A549 (cell line): ENCODE measurements around the gene GAL. TPM values are rescaled to one million over a fixed set of nuclear protein-coding genes. Genes with fewer than 3 reads are reported as not detected.

Experiments used
- ATAC-seq, 2 experiments: fragments of 200-7000 bp in 1 of 2; fragments of >200 bp in 1 of 2; cut with Nextera tagmentation in 1 of 2; cut with Tn5 transposase in 1 of 2; 3 replicates each; pipeline versions ENCODE4 v1.8.0 to v1.9.1; 2018 to 2020; ENCODE audit warnings: mild to moderate bottlenecking in 1 of 2, moderate library complexity in 1 of 2
- CTCF ChIA-PET: fragments of 300-600 bp; sonication (Branson Sonifier 250); formaldehyde crosslinking; extraction: SDS; loops from one replicate; lab custom pipeline; 2021; ENCODE audit warnings: antibody characterized with exemption, inconsistent platforms; lab: Yijun Ruan, JAX
- POLR2A ChIA-PET: fragments of 350-600 bp; formaldehyde crosslinking; extraction: SDS; loops from one replicate; lab custom pipeline; 2021; ENCODE audit warnings: antibody characterized with exemption, inconsistent platforms; lab: Yijun Ruan, JAX
- DNase-seq, 2 experiments: peaks; one replicate each; pipeline versions ENCODE4 v3.0.0 to v3.0.0-alpha.2; 2011 to 2016; ENCODE audit warnings: low read depth in 1 of 2, low spot score in 1 of 2
- FAIRE-seq: peaks from 2 replicates; lab custom pipeline; 2011; peaks lifted over from hg19 to GRCh38; lab: Jason Lieb, UNC
- H3K27ac ChIP-seq, 2 experiments: fragments of >200 bp; sonication (Bioruptor Twin); formaldehyde crosslinking; 3 replicates each; pipeline ENCODE4 v1.5.1; 2016 to 2017
- H3K4me1 ChIP-seq: fragments of >200 bp; sonication (Bioruptor Twin); formaldehyde crosslinking; 3 replicates; pipeline ENCODE4 v1.6.1; 2016
- H3K4me2 ChIP-seq: fragments of >200 bp; sonication (Bioruptor Twin); formaldehyde crosslinking; 3 replicates; pipeline ENCODE4 v1.6.1; 2016
- H3K4me3 ChIP-seq: fragments of >200 bp; sonication (Bioruptor Twin); formaldehyde crosslinking; 3 replicates; pipeline ENCODE4 v1.5.1; 2016
- H3K9me3 ChIP-seq: fragments of >200 bp; sonication (Bioruptor Twin); formaldehyde crosslinking; 3 replicates; pipeline ENCODE4 v1.6.1; 2016
- BCL3 ChIP-seq: fragments of >200 bp; sonication (Bioruptor Twin); formaldehyde crosslinking; IDR thresholded peaks from 3 replicates; pipeline ENCODE4 v1.6.1; 2016
- CBX2 ChIP-seq: fragments of 200-600 bp; sonication (generic); IDR thresholded peaks from 2 replicates; pipeline ENCODE4 v1.6.1; 2016; ENCODE audit warnings: low read depth, mild to moderate bottlenecking, borderline replicate concordance
- CBX8 ChIP-seq: fragments of 200-600 bp; sonication (generic); IDR thresholded peaks from 2 replicates; pipeline ENCODE4 v1.6.1; 2016
- CTCF ChIP-seq: fragments of >200 bp; sonication (Bioruptor Twin); formaldehyde crosslinking; IDR thresholded peaks from 3 replicates; pipeline ENCODE4 v1.5.1; 2016
- EHMT2 ChIP-seq: fragments of 200-600 bp; sonication (generic); IDR thresholded peaks from 2 replicates; pipeline ENCODE4 v1.6.1; 2016; ENCODE audit warnings: antibody characterized with exemption, low read depth, mild to moderate bottlenecking, moderate library complexity
- FOSL2 ChIP-seq, 2 experiments: fragments of 450-650 bp in 1 of 2; fragments of >200 bp in 1 of 2; sonication (Bioruptor Twin) in 1 of 2; formaldehyde crosslinking; IDR thresholded peaks; 2 replicates each; pipeline versions ENCODE4 v1.5.0 to v1.6.1; 2016 to 2020; ENCODE audit warnings: mild to moderate bottlenecking in 1 of 2, moderate library complexity in 1 of 2
- HEYL ChIP-seq: fragments of 250-450 bp; sonication (Bioruptor Pico); IDR thresholded peaks from 2 replicates; pipeline ENCODE4 v1.8.0; 2021; ENCODE audit warnings: mild to moderate bottlenecking, moderate library complexity
- HMGXB4 ChIP-seq: fragments of 250-450 bp; sonication (Bioruptor Pico); IDR thresholded peaks from 2 replicates; pipeline ENCODE4 v1.5.0; 2021; ENCODE audit warnings: mild to moderate bottlenecking, moderate library complexity, borderline replicate concordance
- HOXB13 ChIP-seq: fragments of 250-450 bp; sonication (Bioruptor Pico); IDR thresholded peaks from 2 replicates; pipeline ENCODE4 v1.5.0; 2020; ENCODE audit warnings: low read depth, mild to moderate bottlenecking, moderate library complexity
- HOXB5 ChIP-seq: fragments of 250-450 bp; sonication (Bioruptor Pico); IDR thresholded peaks from 2 replicates; pipeline ENCODE4 v1.5.0; 2020; ENCODE audit warnings: mild to moderate bottlenecking, moderate library complexity
- JUNB ChIP-seq: fragments of >200 bp; sonication (Bioruptor Twin); formaldehyde crosslinking; IDR thresholded peaks from 2 replicates; pipeline ENCODE4 v1.6.1; 2016
- MAX ChIP-seq: IDR thresholded peaks from 2 replicates; pipeline ENCODE4 v1.6.1; 2012
- MAZ ChIP-seq: fragments of 150-350 bp; IDR thresholded peaks from 2 replicates; pipeline ENCODE4 v1.6.1; 2014; ENCODE audit warnings: antibody characterized with exemption, low read depth, low read length, borderline replicate concordance
- MYC ChIP-seq: IDR thresholded peaks from 2 replicates; pipeline ENCODE4 v1.6.1; 2012; ENCODE audit warnings: mild to moderate bottlenecking, inconsistent platforms, low read length, improper control_type of control experiment, borderline replicate concordance
- NFE2L2 ChIP-seq: fragments of 150-350 bp; conservative IDR thresholded peaks from 2 replicates; pipeline ENCODE4 v1.6.1; 2014; ENCODE audit warnings: low read length
- NR3C1 ChIP-seq: fragments of >200 bp; sonication (Bioruptor Twin); formaldehyde crosslinking; IDR thresholded peaks from 3 replicates; pipeline ENCODE4 v1.6.1; 2017
- PBX3 ChIP-seq: IDR thresholded peaks from 2 replicates; pipeline ENCODE4 v1.6.1; 2012
- POLR2AphosphoS2 ChIP-seq: conservative IDR thresholded peaks from 2 replicates; pipeline ENCODE4 v1.6.1; 2012; ENCODE audit warnings: low read length, improper control_type of control experiment, inconsistent platforms
- RAD21 ChIP-seq, 2 experiments: fragments of >200 bp in 1 of 2; sonication (Bioruptor Twin) in 1 of 2; formaldehyde crosslinking in 1 of 2; IDR thresholded peaks in 1 of 2; conservative IDR thresholded peaks in 1 of 2; 2 replicates in 1 of 2; 3 replicates in 1 of 2; pipeline ENCODE4 v1.6.1; 2012 to 2018; ENCODE audit warnings: inconsistent platforms in 1 of 2
- RFX5 ChIP-seq: fragments of 450-650 bp; IDR thresholded peaks from 2 replicates; pipeline ENCODE4 v1.7.1; 2014; ENCODE audit warnings: antibody characterized with exemption, mild to moderate bottlenecking, moderate library complexity
- SMC3 ChIP-seq: fragments of >200 bp; sonication (Bioruptor Twin); formaldehyde crosslinking; IDR thresholded peaks from 3 replicates; pipeline ENCODE4 v1.6.1; 2018; ENCODE audit warnings: inconsistent platforms
- USF2 ChIP-seq: fragments of 450-650 bp; IDR thresholded peaks from 2 replicates; pipeline ENCODE4 v1.6.1; 2014; ENCODE audit warnings: antibody characterized with exemption
- ZFP36 ChIP-seq: fragments of 450-650 bp; IDR thresholded peaks from 2 replicates; pipeline ENCODE4 v1.6.1; 2014; ENCODE audit warnings: borderline replicate concordance; ENCODE audit not compliant: partially characterized antibody
- ZNF302 ChIP-seq: fragments of 250-450 bp; sonication (Bioruptor Pico); IDR thresholded peaks from 2 replicates; pipeline ENCODE4 v1.9.0; 2021; ENCODE audit warnings: inconsistent platforms, mild to moderate bottlenecking, moderate library complexity
- WGBS: methylation state at CpG from one replicate; pipeline ENCODE4 v1.1.6; 2017; ENCODE audit errors: missing lambda C conversion rate; 5-methylcytosine and 5-hydroxymethylcytosine counted together
- polyA plus RNA-seq, 4 experiments: library from polyadenylated mRNA; depleted of rRNA in 3 of 4; stranded (reverse); fragments of >200 nt; fragmentation: RNase III in 1 of 4; extraction: RNeasy Plus Mini Kit Qiagen cat#74134 plus additional on column Dnase treatment in 1 of 4; gene quantifications; 2 replicates in 3 of 4; 3 replicates in 1 of 4; pipeline ENCODE4 v1.2.3, GENCODE V29; 2011 to 2017

GAL gene
- polyA plus RNA-seq, 2 of the 4 experiments (the other 2 are of a cell fraction), result 2.2 to 8.6 TPM

GRCh38 chr11:68657021-68657780 is 27.1 kb upstream of the GAL start:
- FAIRE-seq, result no peak

GRCh38 chr11:68658097-68658496 is 26.2 kb upstream of the GAL start:
- H3K4me1 ChIP-seq, result peaks cover 10% of the 10 kb centered on the region; the same call in 2 of the 3 replicates
- TF ChIP-seq MYC (no peak), SMC3 (no peak), HOXB13 (CRISPR knock-in tag) (no peak), CBX2 (no peak), BCL3 (no peak), FOSL2 (IDR thresholded peaks at IDR 0.05) (no peak), FOSL2 (CRISPR knock-in tag; IDR thresholded peaks at IDR 0.05) (no peak), POLR2AphosphoS2 (no peak), MAX (no peak), EHMT2 (no peak), RAD21 (conservative IDR thresholded peaks at IDR 0.05 in 1 of 2, IDR thresholded peaks at IDR 0.05 in 1 of 2) (no peak)

More at GRCh38 chr11:68657021-68657780, 27.1 kb upstream of the GAL start:
- TF ChIP-seq FOSL2 (IDR thresholded peaks at IDR 0.05), result no peak
- TF ChIP-seq FOSL2 (CRISPR knock-in tag; IDR thresholded peaks at IDR 0.05), result no peak
- TF ChIP-seq MAZ, result no peak
- no peak for TF ChIP-seq CBX8
- no peak for TF ChIP-seq HOXB5 (CRISPR knock-in tag)
- TF ChIP-seq CBX2, result no peak
- TF ChIP-seq NFE2L2, result no peak
- no peak for TF ChIP-seq HEYL (CRISPR knock-in tag)
- no peak for TF ChIP-seq JUNB
- no peak for TF ChIP-seq PBX3
- Histone ChIP-seq H3K4me1 (peaks cover 10% of the 10 kb centered on the region; the same call in 2 of the 3 replicates), H3K4me2 (no peak overlapping the region), H3K27ac (no peak overlapping the region), H3K9me3 (peaks cover 4% of the 10 kb centered on the region; the same call in 2 of the 3 replicates), H3K4me3 (no peak overlapping the region)
- POLR2A ChIA-PET, result no interaction called here
- 84% methylated on average over 9 of the region's 11 CpGs for WGBS
- no peak for ATAC-seq
- CTCF ChIA-PET, result interaction anchor here (1.5 kb wide), 1 partner anchor 14 kb away, joined by 4 read pairs; no protein-coding TSS in a partner anchor
- DNase-seq, result no peak

GRCh38 chr11:68658661-68659060 is 25.7 kb upstream of the GAL start:
- Histone ChIP-seq H3K4me2 (no peak overlapping the region), H3K27ac (no peak overlapping the region), H3K9me3 (peaks cover 8% of the 10 kb centered on the region; the same call in 2 of the 3 replicates), H3K4me1 (peaks cover 10% of the 10 kb centered on the region; the same call in 2 of the 3 replicates), H3K4me3 (no peak overlapping the region)
- WGBS, result 87% methylated on average over 13 of the region's 13 CpGs
- CTCF ChIA-PET, result interaction anchor here (1.1 to 1.5 kb wide), 2 partner anchors 12 to 74 kb away, joined by 3 to 5 read pairs; no protein-coding TSS in a partner anchor
- ATAC-seq (no peak), FAIRE-seq (no peak), DNase-seq (no peak)
- POLR2A ChIA-PET, result no interaction called here
- TF ChIP-seq ZNF302, result no peak
- TF ChIP-seq BCL3, result no peak
- no peak for TF ChIP-seq HMGXB4 (CRISPR knock-in tag)
- TF ChIP-seq CTCF, result no peak
- no peak for TF ChIP-seq RFX5
- no peak for TF ChIP-seq ZFP36
- TF ChIP-seq USF2, result no peak
- no peak for TF ChIP-seq NR3C1

More at GRCh38 chr11:68658097-68658496, 26.2 kb upstream of the GAL start:
- DNase-seq, result no peak
- Histone ChIP-seq H3K9me3 (peaks cover 8% of the 10 kb centered on the region; the same call in 2 of the 3 replicates), H3K4me2 (no peak overlapping the region), H3K4me3 (no peak overlapping the region), H3K27ac (no peak overlapping the region)
- ChIA-PET POLR2A (no interaction called here), CTCF (interaction anchor here (1.1 kb wide), 1 partner anchor 74 kb away, joined by 3 read pairs; no protein-coding TSS in a partner anchor)
- no peak for FAIRE-seq
- WGBS, result 93% methylated on average over 8 of the region's 8 CpGs
- ATAC-seq, result no peak
